Parathyroid adenoma (tissue), 2 donors: ENCODE results near the gene LUZP2.

Experiments used
- H2AFZ ChIP-seq: fragments of 300-600 bp; sonication (generic); one replicate; pipeline ENCODE4 v1.7.0; 2017; ENCODE audit warnings: antibody characterized with exemption, mild to moderate bottlenecking
- H3K27ac ChIP-seq: fragments of 300-600 bp; sonication (generic); one replicate; pipeline ENCODE4 v1.7.0; 2017
- H3K27me3 ChIP-seq: fragments of 300-600 bp; sonication (generic); one replicate; pipeline ENCODE4 v1.7.0; 2017; ENCODE audit warnings: low read length; ENCODE audit not compliant: control insufficient read depth, insufficient read depth
- H3K36me3 ChIP-seq: fragments of 300-600 bp; sonication (generic); one replicate; pipeline ENCODE4 v1.7.0; 2017; ENCODE audit warnings: low read length; ENCODE audit not compliant: control insufficient read depth, insufficient read depth
- H3K4me1 ChIP-seq: fragments of 300-600 bp; sonication (generic); one replicate; pipeline ENCODE4 v1.7.0; 2017; ENCODE audit warnings: control low read depth
- H3K4me2 ChIP-seq: fragments of 300-600 bp; sonication (generic); one replicate; pipeline ENCODE4 v1.7.0; 2017; ENCODE audit warnings: low read length
- H3K4me3 ChIP-seq: fragments of 300-600 bp; sonication (generic); one replicate; pipeline ENCODE4 v1.7.0; 2017; ENCODE audit warnings: low read depth, low read length
- H3K79me2 ChIP-seq: fragments of 300-600 bp; sonication (generic); one replicate; pipeline ENCODE4 v1.7.0; 2017; ENCODE audit warnings: control low read depth
- H3K9ac ChIP-seq: fragments of 300-600 bp; sonication (generic); one replicate; pipeline ENCODE4 v1.7.0; 2017; ENCODE audit warnings: mild to moderate bottlenecking
- H3K9me3 ChIP-seq: fragments of 300-600 bp; sonication (generic); one replicate; pipeline ENCODE4 v1.7.0; 2017; ENCODE audit warnings: low read length; ENCODE audit not compliant: control insufficient read depth
- TF ChIP-seq, protein P1 (sequence below): fragments of 300-600 bp; sonication (generic); IDR thresholded peaks from one replicate; pipeline ENCODE4 v1.7.0; 2017; ENCODE audit warnings: antibody characterized with exemption, mild to moderate bottlenecking
- donor health status: primary hyperparathyroidism.

The LUZP2 gene

GRCh38 chr11:24496736-24497725 lies at the start of gene LUZP2:
Gene LUZP2, plus strand, starts transcription at chr11:24497053.
- H3K36me3 ChIP-seq, result no peaks in the 10 kb centered on the region
- no peak within 1 kb of the TSS for H3K27ac ChIP-seq
- H3K9me3 ChIP-seq, result no peaks in the 10 kb centered on the region
- H3K4me1 ChIP-seq, result no peaks in the 10 kb centered on the region
- H2AFZ ChIP-seq, result no peak within 1 kb of the TSS
- no peak within 1 kb of the TSS for H3K9ac ChIP-seq
- peak within 1 kb of the TSS; percentile 46 for H3K4me3 ChIP-seq
- H3K27me3 ChIP-seq, result no peaks in the 10 kb centered on the region
- no peaks in the 10 kb centered on the region for H3K79me2 ChIP-seq
- TF ChIP-seq, protein P1, sequence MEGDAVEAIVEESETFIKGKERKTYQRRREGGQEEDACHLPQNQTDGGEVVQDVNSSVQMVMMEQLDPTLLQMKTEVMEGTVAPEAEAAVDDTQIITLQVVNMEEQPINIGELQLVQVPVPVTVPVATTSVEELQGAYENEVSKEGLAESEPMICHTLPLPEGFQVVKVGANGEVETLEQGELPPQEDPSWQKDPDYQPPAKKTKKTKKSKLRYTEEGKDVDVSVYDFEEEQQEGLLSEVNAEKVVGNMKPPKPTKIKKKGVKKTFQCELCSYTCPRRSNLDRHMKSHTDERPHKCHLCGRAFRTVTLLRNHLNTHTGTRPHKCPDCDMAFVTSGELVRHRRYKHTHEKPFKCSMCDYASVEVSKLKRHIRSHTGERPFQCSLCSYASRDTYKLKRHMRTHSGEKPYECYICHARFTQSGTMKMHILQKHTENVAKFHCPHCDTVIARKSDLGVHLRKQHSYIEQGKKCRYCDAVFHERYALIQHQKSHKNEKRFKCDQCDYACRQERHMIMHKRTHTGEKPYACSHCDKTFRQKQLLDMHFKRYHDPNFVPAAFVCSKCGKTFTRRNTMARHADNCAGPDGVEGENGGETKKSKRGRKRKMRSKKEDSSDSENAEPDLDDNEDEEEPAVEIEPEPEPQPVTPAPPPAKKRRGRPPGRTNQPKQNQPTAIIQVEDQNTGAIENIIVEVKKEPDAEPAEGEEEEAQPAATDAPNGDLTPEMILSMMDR, result no peak
- peak within 1 kb of the TSS; percentile 58 for H3K4me2 ChIP-seq

DNA sequence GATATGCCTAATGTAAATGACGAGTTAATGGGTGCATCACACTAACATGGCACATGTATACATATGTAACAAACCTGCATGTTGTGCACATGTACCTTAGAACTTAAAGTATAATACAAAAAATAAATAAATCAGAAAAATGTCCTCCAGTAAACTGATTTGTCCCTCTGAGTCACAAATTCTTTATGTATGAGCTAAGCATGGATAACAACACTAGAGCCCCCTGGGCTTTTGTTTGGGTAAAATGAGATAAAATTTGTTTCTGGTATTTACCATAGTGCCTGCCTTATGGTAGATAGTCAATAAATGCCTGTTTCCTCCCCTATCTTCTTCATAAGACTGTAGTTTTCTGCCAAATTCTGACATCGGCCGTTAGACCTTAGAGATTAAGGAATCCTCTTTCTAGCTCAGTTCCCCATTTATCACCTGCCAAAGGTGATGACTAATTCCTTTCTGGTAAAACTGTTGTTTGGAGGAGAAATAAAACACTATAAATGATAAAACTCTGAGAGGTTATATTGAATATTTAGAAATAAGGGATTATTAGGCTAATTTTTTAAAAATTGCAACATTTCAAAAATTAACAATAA lies 43.6 kb upstream of the LUZP2 start:
- no peak overlapping the region for H2AFZ ChIP-seq
- H3K4me2 ChIP-seq, result no peak overlapping the region
- no peaks in the 10 kb centered on the region for H3K4me1 ChIP-seq
- no peak overlapping the region for H3K27ac ChIP-seq
- H3K36me3 ChIP-seq, result no peaks in the 10 kb centered on the region
- TF ChIP-seq, protein P1, result no peak
- H3K4me3 ChIP-seq, result no peak overlapping the region
- H3K9ac ChIP-seq, result no peak overlapping the region
- H3K27me3 ChIP-seq, result no peaks in the 10 kb centered on the region
- H3K79me2 ChIP-seq, result no peaks in the 10 kb centered on the region
- H3K9me3 ChIP-seq, result no peaks in the 10 kb centered on the region

GRCh38 chr11:24457985-24458384 lies 38.9 kb upstream of the LUZP2 start:
- Histone ChIP-seq H3K9ac (no peak overlapping the region), H3K4me1 (no peaks in the 10 kb centered on the region), H3K27me3 (no peaks in the 10 kb centered on the region), H3K36me3 (no peaks in the 10 kb centered on the region), H3K4me2 (no peak overlapping the region), H3K27ac (no peak overlapping the region), H3K79me2 (no peaks in the 10 kb centered on the region), H3K4me3 (no peak overlapping the region), H2AFZ (no peak overlapping the region), H3K9me3 (no peaks in the 10 kb centered on the region)
- TF ChIP-seq, protein P1, result no peak

- H3K4me3 ChIP-seq, result no peak overlapping the region
- no peaks in the 10 kb centered on the region for H3K4me1 ChIP-seq
- H2AFZ ChIP-seq, result no peak overlapping the region
- no peaks in the 10 kb centered on the region for H3K9me3 ChIP-seq
- no peak overlapping the region for H3K27ac ChIP-seq
- H3K4me2 ChIP-seq, result no peak overlapping the region
- TF ChIP-seq, protein P1, result no peak
- no peaks in the 10 kb centered on the region for H3K79me2 ChIP-seq
- H3K36me3 ChIP-seq, result no peaks in the 10 kb centered on the region
- no peaks in the 10 kb centered on the region for H3K27me3 ChIP-seq
- no peak overlapping the region for H3K9ac ChIP-seq
These were observed 26.4 kb upstream of the LUZP2 start for GRCh38 chr11:24470431-24470830.
